GM21526 (cell line): ENCODE results near the gene GRIN1.

Source experiments
- ATAC-seq: cut with Tn5 transposase; IDR thresholded peaks from one replicate; pipeline ENCODE4 v1.9.1; 2021; ENCODE audit warnings: moderate library complexity; ENCODE audit not compliant: unreplicated experiment, low FRiP score

Gene GRIN1

DNA sequence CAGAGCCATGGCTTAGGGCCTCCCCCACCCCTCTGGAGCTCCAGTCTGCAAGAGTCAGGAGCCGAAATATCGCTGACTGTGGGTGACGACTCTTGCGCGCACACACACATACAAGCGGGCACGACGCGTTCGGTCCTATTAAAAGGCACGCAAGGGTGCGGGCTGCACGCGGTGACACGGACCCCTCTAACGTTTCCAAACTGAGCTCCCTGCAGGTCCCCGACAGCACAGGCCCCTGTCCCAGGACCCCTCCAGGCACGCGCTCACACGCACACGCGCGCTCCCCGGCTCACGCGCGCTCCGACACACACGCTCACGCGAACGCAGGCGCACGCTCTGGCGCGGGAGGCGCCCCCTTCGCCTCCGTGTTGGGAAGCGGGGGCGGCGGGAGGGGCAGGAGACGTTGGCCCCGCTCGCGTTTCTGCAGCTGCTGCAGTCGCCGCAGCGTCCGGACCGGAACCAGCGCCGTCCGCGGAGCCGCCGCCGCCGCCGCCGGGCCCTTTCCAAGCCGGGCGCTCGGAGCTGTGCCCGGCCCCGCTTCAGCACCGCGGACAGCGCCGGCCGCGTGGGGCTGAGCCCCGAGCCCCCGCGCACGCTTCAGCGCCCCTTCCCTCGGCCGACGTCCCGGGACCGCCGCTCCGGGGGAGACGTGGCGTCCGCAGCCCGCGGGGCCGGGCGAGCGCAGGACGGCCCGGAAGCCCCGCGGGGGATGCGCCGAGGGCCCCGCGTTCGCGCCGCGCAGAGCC lies at the start of gene GRIN1:
TSS of gene GRIN1 (plus strand) at position 433 of the 746 bp plus-strand sequence. CDS start 333 bp downstream, outside the sequence.
- no peak for ATAC-seq

DNA sequence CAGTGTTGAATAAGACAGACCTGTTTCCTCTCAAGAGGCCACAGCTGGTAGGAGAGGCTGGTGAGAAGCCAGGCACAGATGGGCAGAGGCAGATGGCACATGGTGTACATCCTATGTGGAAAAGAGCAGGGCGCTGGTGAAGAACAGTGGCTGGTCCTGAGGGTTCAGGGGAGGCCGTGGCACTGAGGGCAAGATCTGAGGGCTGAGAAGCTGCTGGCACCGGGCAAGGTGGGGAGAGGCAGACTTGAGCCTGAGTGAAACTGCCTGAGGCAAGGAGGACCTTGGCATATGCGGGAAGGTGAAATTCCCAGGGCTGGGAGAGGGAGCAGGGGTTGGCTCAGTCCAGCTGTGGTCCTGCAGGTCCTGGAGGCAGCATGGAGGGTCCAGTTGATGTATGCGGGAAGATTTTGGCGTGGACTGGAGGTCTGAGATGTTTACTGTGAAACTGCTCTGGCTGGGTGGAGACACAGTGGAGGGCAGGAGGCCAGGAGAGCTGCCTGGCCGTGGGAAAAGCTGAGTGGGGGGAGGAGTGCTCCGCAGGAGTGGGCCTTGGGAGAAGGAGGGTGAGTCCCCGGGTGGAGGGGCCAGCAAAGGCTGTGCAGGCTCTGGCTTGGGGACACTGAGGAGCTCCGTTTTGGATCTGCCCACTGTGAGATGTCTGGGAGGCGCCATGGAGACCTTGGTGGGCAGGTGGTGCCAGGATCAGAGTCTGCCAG lies 49.6 kb upstream of the GRIN1 start:
- no peak for ATAC-seq

DNA sequence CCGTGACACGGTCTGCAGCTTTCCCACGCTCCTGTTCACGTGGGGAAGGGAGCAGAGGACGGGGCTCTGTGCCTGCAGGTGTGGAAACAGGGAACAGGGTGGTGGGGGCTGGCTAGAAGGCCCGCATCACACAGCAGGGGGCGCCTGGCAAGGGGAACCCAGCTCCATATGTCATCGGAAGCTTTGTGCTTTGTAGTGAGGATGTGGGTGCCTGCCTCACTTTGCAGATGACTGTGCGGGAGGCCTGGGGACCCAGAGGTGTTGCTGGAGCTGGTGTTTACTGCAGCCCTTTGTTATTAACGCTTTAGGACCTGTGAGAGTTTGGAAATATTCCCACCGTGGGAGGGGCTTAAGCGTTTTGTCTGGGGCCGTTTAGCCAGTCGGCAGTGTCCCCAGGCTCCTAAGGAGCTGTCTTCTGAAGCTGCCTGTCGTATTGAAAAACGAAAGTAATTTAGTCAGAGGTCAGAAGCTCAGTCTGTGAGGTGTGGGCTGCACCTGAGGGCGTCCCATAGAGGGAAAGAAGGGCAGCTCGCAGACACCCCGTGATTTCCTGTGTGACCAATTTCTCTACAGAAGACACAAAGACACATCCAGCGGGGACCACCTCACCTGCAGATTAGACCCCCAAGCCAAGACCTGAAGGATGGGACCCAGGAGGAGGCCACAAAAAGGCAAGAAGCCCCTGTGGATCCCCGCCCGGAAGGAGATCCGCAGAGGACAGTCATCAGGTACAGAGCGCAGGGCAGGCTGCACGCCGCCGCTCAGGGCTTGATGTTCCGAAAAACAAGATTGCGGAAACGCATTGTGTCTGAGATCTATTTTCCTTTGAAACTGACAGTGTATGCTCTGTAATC lies 43.1 kb upstream of the GRIN1 start:
- peak; percentile 59 for ATAC-seq

DNA sequence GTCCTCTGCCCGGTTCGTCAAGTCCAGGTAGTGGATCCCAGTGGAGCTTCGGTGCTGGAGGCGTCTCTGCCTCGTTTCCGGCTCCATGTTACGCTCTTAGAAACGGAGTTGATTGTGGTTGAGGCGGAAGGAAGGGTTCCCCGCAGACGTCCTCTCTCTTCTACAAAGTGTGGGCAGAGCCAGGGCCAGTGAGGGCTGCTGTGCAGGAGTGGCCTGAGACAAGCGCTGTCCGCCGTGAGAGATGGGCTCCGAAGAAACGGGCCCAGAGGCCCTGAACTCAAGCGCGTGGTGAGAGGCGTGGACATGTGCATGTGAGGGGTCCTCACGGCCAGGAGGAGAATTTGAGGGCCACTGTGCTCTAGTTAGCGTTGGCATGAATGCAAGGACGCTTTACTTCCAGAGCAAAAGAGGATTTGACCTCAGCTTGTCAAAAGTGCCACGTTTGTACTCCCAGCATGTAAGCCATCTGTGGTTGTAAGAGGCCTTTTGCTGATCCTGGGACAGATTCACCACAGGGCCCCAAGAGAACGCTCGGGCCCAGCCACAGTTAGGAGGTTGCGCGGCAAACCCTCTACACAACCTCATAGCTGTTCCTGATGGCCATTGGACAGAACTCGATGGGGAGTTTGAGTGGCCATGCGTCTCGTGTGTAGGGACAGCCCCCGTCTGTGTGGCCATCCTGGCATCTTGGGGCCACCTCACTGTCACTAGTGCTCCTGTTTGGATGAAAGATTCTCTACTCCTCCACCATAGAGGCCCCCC lies 42.0 kb upstream of the GRIN1 start:
- ATAC-seq = no peak

DNA sequence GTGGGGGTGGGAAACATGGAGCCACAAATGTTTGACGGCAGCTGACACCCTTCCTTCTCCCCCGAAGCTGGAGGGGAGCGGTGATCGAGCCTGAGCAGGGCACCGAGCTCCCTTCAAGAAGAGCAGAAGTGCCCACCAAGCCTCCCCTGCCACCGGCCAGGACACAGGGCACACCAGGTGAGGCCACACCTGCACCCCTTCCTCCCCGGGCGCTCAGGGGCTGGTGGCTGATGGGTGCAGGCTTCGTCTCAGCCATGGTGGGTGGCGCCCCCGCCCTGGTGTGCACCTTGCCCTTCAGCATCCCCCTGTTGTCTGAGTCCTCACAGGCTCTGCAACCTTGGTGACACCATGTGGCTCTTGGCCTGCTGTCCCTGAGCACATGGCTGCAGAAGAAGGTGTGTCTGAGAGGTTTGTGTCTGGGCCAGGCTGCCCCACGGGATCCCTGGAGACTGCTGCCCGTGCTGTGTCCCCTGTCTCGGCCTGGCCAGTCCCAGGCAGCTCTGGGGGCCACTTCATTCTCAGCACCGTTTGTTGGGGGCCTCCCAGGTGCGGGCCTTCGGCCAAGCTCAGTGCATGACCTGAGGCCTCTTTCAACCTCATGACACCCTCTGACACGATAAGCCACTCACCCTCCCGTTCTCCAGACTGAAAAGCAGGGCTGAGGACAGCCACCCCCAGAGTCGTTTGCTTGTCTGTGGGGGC lies 41.0 kb upstream of the GRIN1 start:
- no peak for ATAC-seq

DNA sequence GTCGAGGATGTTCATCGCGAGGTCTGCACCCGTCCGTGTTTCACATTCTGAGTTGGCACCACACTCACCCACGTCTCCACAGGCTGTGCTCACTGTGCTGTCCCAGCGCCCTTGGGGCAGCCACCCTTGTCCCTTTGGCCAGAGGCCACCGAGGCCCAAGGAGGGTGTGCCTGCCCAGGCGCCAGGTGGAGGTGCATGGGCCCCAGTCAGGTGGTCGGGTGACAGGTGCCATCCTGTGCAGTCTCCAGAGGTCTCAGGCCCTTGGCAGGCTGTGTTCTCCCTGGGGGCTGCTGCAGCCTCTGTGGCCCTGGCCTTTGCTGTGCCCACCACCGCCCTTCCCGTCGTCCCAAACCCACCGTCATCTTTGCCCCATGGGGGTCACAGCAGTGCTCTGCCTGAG lies 39.7 kb upstream of the GRIN1 start:
- ATAC-seq = no peak

DNA sequence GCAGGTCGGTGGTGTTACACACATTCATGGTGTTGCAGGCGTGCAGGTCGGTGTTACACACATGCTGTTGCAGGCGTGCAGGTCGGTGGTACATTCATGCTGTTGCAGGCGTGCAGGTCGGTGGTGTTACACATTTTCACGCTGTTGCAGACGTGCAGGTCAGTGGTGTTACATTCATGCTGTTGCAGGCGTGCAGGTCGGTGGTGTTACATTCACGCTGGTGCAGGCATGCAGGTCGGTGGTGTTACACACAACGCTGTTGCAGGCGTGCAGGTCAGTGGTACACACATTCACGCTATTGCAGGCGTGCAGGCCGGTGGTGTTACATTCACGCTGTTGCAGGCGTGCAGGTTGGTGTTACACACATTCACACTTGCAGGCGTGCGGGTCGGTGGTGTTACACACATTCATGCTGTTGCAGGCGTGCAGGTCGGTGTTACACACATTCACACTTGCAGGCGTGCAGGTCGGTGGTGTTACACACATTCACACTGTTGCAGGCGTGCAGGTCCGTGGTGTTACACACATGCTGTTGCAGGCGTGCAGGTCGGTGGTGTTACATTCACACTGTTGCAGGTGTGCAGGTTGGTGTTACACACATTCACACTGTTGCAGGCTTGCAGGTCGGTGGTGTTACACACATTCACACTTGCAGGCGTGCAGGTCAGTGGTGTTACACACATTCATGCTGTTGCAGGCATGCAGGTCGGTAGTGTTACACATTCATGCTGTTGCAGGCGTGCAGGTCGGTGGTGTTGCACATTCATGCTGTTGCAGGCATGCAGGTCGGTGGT lies 35.6 kb upstream of the GRIN1 start:
- ATAC-seq = no peak

DNA sequence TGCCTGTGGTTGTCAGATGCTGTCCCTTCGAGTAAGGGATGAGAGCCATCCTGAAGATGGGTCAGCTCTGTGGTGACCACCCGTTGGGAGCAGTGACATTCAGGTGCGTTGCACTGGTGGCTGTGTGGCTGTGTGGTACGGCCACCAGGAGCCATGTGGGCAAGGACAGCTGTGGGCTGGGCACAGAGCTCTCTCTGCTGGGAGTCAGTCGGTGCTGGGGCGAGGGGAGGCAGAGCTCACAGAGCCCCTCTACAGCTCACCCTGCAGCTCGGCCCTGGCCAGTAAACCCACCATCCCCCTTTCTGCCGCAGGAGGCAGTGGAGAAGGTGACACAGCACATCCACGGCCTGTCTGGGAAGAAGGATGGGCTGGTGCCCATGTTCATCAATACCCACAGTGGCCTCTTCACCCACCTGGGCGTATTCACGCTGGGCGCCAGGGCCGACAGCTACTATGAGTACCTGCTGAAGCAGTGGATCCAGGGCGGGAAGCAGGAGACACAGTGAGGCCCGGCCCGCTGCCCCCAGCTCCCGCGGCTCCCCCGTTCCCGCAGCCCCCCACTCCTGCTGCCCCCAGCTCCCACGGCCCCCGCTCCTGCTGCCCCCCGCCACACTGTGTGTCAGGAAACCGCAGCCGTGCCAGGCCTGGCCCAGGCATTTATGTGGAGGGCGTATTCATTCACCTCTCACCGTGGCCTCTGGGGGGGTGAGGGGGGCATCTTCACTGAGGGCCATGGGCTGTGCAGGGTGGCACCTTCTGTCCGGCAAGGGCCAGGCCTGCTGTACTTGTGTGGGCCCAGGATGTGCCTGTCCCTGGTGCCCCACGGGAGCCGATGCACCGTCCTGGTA lies 32.9 kb upstream of the GRIN1 start:
- no peak for ATAC-seq

DNA sequence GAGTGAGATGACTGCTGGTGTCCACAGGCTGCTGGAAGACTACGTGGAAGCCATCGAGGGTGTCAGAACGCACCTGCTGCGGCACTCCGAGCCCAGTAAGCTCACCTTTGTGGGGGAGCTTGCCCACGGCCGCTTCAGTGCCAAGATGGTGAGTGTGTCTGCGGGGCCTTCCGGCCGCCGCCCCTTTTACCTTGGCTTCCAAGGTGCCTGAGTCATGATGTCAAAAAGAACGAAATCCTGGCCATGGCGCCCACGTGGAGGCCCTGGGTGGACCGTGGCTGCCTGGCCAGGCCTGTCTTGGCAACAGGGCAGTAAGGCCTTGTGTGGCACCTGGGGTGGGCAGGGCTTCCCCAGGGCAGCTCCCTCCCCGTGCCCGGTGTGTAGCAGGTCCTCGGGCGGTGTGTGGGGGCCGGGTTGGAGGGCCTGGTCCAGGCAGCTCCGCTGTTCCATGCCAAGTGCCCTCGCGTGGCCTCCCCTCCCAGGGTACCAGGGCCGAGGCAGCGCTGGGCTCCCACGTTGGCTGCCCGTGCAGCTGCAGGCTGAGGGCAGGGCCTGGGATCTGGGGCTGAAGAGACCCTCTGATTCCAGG lies 32.2 kb upstream of the GRIN1 start:
- no peak for ATAC-seq

DNA sequence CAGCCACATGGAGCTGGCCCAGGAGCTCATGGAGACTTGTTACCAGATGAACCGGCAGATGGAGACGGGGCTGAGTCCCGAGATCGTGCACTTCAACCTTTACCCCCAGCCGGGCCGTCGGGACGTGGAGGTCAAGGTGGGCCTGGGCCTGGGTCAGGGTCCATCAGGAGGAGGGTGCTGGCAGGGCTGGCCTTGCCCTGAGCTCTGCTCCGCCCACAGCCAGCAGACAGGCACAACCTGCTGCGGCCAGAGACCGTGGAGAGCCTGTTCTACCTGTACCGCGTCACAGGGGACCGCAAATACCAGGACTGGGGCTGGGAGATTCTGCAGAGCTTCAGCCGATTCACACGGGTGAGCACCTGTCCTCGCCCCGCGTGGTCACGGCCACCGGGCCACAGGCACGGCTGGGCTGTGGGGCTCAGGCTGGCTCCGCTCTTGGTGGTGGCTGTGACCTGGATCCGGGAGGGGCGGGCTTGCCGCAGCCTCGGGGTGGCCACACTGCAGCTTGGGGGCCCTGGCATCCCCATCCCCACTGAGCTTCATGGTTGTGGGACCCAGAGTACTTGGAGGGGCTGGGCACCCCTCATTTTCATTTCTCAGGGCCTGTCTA lies 31.5 kb upstream of the GRIN1 start:
- ATAC-seq = no peak

DNA sequence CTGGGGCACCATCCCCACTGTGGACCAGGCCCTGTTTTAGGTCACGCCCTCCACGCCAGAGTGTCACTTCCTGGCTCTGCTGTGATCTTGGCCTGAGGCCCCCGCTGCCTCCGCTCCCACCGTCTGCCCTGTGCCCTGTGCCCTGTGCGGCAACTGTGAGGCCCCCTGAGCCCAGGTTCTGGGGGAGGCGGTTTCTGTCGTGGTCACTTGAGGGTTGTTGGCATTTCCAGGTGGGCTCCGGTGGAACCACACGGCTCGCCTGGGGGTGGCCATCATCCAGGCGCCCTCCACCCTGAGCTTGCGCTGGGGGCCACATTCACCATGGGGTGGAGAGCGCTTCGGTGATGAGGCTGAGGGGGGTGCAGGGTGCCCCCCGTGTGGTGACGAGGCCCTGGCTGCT lies 31.0 kb upstream of the GRIN1 start:
- no peak for ATAC-seq

DNA sequence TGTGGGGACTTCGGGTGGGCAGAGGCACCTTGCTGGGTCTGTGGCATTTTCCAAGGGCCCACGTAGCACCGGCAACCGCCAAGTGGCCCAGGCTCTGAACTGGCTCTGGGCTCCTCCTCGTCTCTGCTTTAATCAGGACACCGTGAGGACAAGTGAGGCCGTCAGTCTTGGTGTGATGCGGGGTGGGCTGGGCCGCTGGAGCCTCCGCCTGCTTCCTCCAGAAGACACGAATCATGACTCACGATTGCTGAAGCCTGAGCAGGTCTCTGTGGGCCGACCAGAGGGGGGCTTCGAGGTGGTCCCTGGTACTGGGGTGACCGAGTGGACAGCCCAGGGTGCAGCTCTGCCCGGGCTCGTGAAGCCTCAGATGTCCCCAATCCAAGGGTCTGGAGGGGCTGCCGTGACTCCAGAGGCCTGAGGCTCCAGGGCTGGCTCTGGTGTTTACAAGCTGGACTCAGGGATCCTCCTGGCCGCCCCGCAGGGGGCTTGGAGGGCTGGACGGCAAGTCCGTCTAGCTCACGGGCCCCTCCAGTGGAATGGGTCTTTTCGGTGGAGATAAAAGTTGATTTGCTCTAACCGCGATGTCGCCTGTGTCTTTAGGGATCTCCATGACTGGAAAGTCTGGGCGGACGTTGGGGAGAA lies 30.2 kb upstream of the GRIN1 start:
- no peak for ATAC-seq

DNA sequence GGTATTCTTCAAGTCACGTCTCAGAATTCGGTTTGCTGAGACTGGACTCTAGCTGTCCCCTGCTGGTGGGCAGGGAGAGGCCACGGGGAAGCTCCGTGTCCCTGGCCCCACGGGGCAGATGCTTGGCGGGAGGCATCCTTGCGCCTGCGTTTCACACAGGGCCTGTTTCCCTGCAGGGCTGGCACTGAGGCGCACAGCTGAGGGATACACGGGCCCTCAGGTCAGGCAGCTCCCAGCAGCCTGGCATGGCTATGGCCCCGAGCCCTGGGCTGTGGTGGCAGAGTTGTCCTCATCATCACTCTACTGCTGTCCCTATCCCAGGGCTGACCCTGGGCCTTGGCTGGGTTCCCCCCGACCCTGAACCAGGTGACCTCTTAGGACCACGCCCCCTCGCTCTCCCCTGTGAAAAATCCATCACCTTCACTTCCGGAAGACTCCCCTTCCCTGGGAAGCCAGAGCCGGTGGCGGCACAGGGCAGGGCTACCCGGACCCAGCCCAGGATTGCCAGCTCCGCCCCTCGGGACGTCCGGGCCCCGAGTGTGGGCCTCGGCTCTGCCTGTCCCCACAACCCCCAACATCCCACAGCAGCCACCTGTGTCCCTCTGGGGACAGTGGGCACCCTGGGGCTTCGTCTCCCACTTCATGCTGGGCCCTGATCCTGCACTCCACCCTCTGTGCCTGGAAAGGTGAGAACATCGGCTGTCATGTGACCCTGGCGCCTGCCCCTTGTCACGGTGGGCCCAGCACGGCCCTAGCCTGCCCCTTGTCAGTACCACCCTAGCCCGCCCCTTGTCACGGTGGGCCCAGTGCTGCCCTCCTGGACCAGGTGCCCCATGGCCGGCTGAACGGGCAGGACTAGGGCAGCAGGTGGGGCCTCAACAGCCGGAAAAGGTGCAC lies 29.5 kb upstream of the GRIN1 start:
- ATAC-seq = no peak

DNA sequence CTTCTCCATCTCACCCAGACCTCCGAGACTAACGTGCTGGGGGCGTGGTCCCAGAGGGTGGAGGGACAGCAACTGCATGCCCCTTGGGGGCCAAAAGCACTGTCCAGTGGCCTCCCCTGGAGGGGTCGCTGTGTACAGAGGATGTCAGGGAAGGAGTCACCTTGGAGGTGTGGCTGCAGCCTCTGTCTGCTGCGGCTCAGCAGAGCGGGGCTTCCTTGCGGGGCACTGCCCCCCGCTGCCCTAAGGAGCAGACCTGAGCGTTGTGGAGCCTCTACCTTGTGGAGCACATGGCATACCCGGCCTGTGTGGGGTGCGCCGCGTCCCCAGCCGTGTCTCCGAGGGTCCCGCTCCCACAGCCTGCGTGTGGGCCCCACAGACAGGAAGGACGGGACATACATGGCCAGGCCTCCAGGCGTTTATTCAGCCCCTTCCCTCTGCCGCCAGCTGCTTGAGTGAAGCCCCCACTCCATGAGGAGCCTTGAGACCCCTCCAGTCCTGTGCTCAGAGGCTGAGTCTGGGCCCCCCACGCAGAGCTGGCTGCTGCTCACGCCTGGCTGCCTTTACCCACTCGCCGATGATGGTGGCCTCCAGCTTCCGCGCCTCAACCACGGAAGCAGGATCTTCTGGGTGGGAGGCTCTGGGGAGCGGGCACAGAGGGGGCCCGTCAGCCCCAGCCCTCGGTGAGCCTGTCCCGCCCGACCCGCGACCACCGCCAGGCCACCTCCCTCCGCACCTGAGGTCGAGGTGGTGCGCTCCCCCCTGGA lies 28.6 kb upstream of the GRIN1 start:
- ATAC-seq = no peak
